ENCODE measurements around the gene FHOD3.

- TF ChIP-seq, protein P1, sequence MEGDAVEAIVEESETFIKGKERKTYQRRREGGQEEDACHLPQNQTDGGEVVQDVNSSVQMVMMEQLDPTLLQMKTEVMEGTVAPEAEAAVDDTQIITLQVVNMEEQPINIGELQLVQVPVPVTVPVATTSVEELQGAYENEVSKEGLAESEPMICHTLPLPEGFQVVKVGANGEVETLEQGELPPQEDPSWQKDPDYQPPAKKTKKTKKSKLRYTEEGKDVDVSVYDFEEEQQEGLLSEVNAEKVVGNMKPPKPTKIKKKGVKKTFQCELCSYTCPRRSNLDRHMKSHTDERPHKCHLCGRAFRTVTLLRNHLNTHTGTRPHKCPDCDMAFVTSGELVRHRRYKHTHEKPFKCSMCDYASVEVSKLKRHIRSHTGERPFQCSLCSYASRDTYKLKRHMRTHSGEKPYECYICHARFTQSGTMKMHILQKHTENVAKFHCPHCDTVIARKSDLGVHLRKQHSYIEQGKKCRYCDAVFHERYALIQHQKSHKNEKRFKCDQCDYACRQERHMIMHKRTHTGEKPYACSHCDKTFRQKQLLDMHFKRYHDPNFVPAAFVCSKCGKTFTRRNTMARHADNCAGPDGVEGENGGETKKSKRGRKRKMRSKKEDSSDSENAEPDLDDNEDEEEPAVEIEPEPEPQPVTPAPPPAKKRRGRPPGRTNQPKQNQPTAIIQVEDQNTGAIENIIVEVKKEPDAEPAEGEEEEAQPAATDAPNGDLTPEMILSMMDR (IDR thresholded peaks at IDR 0.05): no peak
- TF ChIP-seq POLR2AphosphoS5 (IDR thresholded peaks at IDR 0.05; ENCODE audit: insufficient read depth in 1 of 2, low read depth in 1 of 2): no peak
Measured at GRCh38 chr18:36305375-36305774, 7.9 kb downstream of the FHOD3 start.
